Measurements from ENCODE around the gene MAGEF1. TPM values are rescaled to one million over a fixed set of nuclear protein-coding genes. Genes with fewer than 3 reads are reported as not detected.

The MAGEF1 gene
- total and polyA plus RNA-seq, 2 donors (not counting 3 experiments of a cell fraction or from before 2014, with no cell fraction given), result 7.0 to 14.2 TPM

DNA sequence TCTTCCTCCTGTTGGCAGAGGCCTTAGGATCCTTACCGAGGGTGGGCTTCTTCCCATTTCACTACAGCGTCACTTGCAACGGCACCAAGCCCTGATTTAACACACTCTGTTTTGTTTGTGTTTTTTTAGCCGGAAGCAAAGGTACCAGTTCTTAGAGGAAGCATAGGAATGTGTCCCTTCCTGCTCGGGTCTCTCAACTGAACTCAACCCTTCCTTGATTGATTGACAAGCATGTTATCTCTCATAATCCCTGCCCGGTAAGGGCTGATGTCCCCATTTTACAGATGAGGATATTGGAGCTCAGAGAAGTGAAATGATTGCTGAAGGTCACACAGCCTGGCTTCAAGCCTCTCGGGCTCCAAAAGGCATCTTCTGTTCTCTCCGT is 26.6 kb upstream of the MAGEF1 start:
- H4K20me1 ChIP-seq (replicated peaks; ENCODE audit: control insufficient read depth, extremely low read depth, insufficient read depth, low read length), result no peaks in the 10 kb centered on the region

DNA sequence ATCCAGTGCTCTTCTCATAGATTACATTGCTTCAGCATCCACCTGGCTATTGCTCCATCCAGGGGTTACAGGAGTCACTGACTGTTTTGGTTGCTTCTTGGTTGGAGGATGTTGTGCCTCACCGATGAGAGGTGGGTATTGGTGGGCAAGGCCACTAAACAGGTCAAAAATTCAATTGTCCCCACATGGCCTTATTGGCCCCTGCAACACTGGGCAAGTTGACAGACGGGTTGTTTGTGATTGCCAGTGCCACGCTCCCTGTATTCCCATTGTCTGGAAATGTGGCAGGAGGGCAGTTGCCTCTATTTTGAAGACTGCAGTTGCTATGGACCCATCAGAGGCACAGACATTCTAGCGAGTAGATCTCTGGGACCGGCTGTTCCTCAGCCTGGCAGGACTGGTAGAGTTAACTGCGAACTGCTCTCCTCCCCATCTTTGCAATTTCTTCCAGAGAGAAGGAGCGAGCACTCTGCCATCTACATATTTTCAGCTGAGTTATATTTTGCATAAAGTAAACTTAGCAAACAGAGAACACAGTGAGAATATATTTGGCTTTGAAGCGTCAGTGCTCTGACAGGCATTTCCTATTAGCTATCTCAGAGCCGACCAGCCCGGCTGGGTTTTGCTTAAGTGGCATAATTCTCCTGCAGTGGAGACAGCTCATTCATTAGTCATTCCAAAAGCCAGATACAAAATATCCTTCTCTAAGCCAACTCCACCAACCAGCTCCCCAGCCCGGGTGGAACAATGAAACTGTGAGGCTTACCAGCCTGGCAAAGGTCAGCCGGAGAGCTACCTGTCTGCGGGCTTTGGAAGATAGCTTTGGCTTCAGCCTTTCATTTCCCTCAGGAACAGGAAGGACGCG is 26.0 kb upstream of the MAGEF1 start:
- DNase-seq (ENCODE audit: low read depth, low spot score), result peak; percentile 23
- Histone ChIP-seq H3K36me3 (ENCODE audit: control insufficient read depth in 2 of 2, extremely low read depth in 1 of 2, insufficient read depth in 2 of 2, low read length in 2 of 2) (no peaks in the 10 kb centered on the region), H3K9me3 (replicated peaks; ENCODE audit: control insufficient read depth, insufficient read depth, low read length) (no peaks in the 10 kb centered on the region), H3K4me2 (ENCODE audit: insufficient read depth, low read length) (peak overlapping the region; percentile 84), H3K79me2 (ENCODE audit: control insufficient read depth, insufficient read depth, low read length) (no peaks in the 10 kb centered on the region), H3K27me3 (ENCODE audit: control insufficient read depth in 2 of 2, insufficient read depth in 2 of 2, low read length in 2 of 2) (peaks cover 0 to 4% of the 10 kb centered on the region in 2 experiments), H4K20me1 (replicated peaks; ENCODE audit: control insufficient read depth, extremely low read depth, insufficient read depth, low read length) (no peaks in the 10 kb centered on the region), H3K9me1 (replicated peaks; ENCODE audit: control insufficient read depth, extremely low read depth, insufficient read depth, low read length) (no peaks in the 10 kb centered on the region), H3K4me1 (ENCODE audit: control insufficient read depth, extremely low read depth, insufficient read depth, low read length) (peaks cover 12% of the 10 kb centered on the region), H3K27ac (ENCODE audit: insufficient read depth, low read depth, low read length) (peak overlapping the region; percentile 42), H2AFZ (ENCODE audit: low read depth, low read length) (peak overlapping the region; percentile 86), H3K4me3 (replicated peaks in 1 of 3; ENCODE audit: insufficient read depth in 1 of 3, low read depth in 1 of 3, low read length in 3 of 3) (peak overlapping the region in 1 of 3 experiments; percentile 33), H3K9ac (replicated peaks; ENCODE audit: extremely low read depth, insufficient read depth, low read length) (no peak overlapping the region)
- CTCF ChIA-PET, result interaction anchor here (1.1 to 4.1 kb wide), 4 partner anchors 12 to 177 kb away, joined by 3 to 30 read pairs (median 7); partner anchors contain the start of gene EPHB3
- BruUV-seq (replicated peaks), result no TSS peak
- intact Hi-C loops (cut with micrococcal nuclease), result no loop called here
- peak; percentile 94 for FAIRE-seq
- POLR2A ChIA-PET, result no interaction called here
- dilution Hi-C loops (cut with MboI; ENCODE audit: extremely low pct_ligation_motif_present, low sequenced_read_pairs), result no loop called here
- TF ChIP-seq JUN (IDR thresholded peaks at IDR 0.05; ENCODE audit: borderline replicate concordance, insufficient read depth, insufficient read length, low read depth) (no peak), FOS (IDR thresholded peaks at IDR 0.05; ENCODE audit: borderline replicate concordance, insufficient read depth, low read length) (peak; percentile 41)
- TF ChIP-seq, protein P1, sequence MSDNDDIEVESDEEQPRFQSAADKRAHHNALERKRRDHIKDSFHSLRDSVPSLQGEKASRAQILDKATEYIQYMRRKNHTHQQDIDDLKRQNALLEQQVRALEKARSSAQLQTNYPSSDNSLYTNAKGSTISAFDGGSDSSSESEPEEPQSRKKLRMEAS (IDR thresholded peaks at IDR 0.05; ENCODE audit: insufficient read depth, insufficient read length), result no peak

More for the DNA sequence above, 26.6 kb upstream of the MAGEF1 start:
- dilution Hi-C loops (cut with MboI; ENCODE audit: extremely low pct_ligation_motif_present, low sequenced_read_pairs) (no loop called here), intact Hi-C loops (cut with micrococcal nuclease) (no loop called here)
- H3K79me2 ChIP-seq (ENCODE audit: control insufficient read depth, insufficient read depth, low read length), result no peaks in the 10 kb centered on the region
- H3K9me3 ChIP-seq (replicated peaks; ENCODE audit: control insufficient read depth, insufficient read depth, low read length), result no peaks in the 10 kb centered on the region
- peaks cover 0 to 4% of the 10 kb centered on the region in 2 experiments for H3K27me3 ChIP-seq (ENCODE audit: control insufficient read depth in 2 of 2, insufficient read depth in 2 of 2, low read length in 2 of 2)
- no peaks in the 10 kb centered on the region for H3K36me3 ChIP-seq (ENCODE audit: control insufficient read depth in 2 of 2, extremely low read depth in 1 of 2, insufficient read depth in 2 of 2, low read length in 2 of 2)
- TF ChIP-seq POLR2AphosphoS5 (IDR thresholded peaks at IDR 0.05; ENCODE audit: insufficient read depth, low read depth, low read length), result no peak
- DNase-seq (ENCODE audit: low read depth, low spot score), result no peak
- peak overlapping the region; percentile 84 for H3K4me2 ChIP-seq (ENCODE audit: insufficient read depth, low read length)
- H2AFZ ChIP-seq (ENCODE audit: low read depth, low read length), result peak overlapping the region; percentile 86
- ChIA-PET POLR2A (no interaction called here), CTCF (interaction anchor here (1.1 to 4.1 kb wide), 4 partner anchors 12 to 178 kb away, joined by 3 to 30 read pairs (median 7); partner anchors contain the start of gene EPHB3)
- BruUV-seq (replicated peaks), result no TSS peak
- H3K27ac ChIP-seq (ENCODE audit: insufficient read depth, low read depth, low read length), result peak overlapping the region; percentile 42
- peaks cover 12% of the 10 kb centered on the region for H3K4me1 ChIP-seq (ENCODE audit: control insufficient read depth, extremely low read depth, insufficient read depth, low read length)
- H3K9ac ChIP-seq (replicated peaks; ENCODE audit: extremely low read depth, insufficient read depth, low read length), result no peak overlapping the region
- peak overlapping the region in 1 of 3 experiments; percentile 33 for H3K4me3 ChIP-seq (replicated peaks in 1 of 3; ENCODE audit: insufficient read depth in 1 of 3, low read depth in 1 of 3, low read length in 3 of 3)
- FAIRE-seq, result no peak
- H3K9me1 ChIP-seq (replicated peaks; ENCODE audit: control insufficient read depth, extremely low read depth, insufficient read depth, low read length), result no peaks in the 10 kb centered on the region

All from endothelial cell of umbilical vein (primary cell).